Right kidney (tissue), 1 donor: Measurements from ENCODE around the gene LBX2.

Source experiments
- DNase-seq: peaks from one replicate; pipeline ENCODE4 v3.0.0-alpha.2; 2016

LBX2 gene

GRCh38 chr2:74526649-74527230 lies 27.3 kb upstream of the LBX2 start:
- no peak for DNase-seq

- DNase-seq, result no peak
Observed at GRCh38 chr2:74525717-74526648, 26.6 kb upstream of the LBX2 start, which contains the start of gene DQX1. TSS of gene DQX1 (minus strand) at chr2:74526231. CDS start at chr2:74525729, 502 bp downstream.

- no peak for DNase-seq
Observed at GRCh38 chr2:74524955-74525716, 25.7 kb upstream of the LBX2 start.

DNA sequence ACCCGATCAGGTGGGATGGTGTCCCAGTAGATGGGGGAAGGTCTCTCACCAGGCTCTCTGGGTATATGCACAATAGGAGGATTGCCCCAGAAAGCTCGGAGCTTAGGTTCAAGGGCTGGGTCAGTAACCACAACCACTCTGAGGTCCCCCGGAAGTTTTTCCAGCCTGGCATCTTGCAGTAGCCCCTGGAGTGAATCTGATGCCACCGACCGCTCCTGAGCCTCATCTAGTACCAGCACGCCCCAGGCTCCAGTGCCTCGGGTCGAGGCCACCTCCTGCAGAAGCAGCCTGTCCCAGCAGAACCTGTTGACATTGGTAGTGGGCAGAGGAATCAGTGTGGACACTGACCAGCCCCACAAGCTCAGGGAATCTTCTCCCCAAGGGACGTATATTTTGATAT lies 24.6 kb upstream of the LBX2 start:
- DNase-seq, result no peak

DNA sequence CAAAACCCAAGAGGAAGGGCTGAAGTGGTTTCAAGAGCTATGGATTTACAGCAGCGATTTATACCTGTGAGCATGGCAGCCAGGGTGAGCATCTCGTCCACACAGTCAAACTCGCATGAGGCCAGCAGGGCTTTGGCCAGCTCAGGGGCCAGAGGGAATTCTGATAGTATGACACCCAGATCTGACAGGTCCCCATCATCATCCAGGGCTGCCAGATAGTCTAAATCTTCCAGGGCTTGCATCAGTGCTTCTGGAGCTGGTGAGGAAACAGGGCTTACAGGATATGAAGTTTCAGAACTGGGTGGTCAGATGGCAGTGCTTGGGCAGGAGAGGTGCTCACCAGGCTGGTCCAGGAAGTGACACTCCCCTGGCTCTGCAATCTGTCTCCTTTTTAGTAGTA lies 23.1 kb upstream of the LBX2 start:
- no peak for DNase-seq

- DNase-seq, result no peak
Observed at GRCh38 chr2:74516650-74517049, 17.2 kb upstream of the LBX2 start.

- peak; percentile 81 for DNase-seq
Observed at GRCh38 chr2:74515981-74516633, 16.7 kb upstream of the LBX2 start.

GRCh38 chr2:74515271-74515980 lies 16.0 kb upstream of the LBX2 start:
- no peak for DNase-seq

GRCh38 chr2:74514368-74515270 lies 15.2 kb upstream of the LBX2 start, which contains the start of gene TLX2:
TSS of gene TLX2 (plus strand) at chr2:74514450. CDS start at chr2:74514807, 357 bp downstream.
- DNase-seq, result peak; percentile 70

- peak; percentile 74 for DNase-seq
Observed at GRCh38 chr2:74513605-74514367, 14.4 kb upstream of the LBX2 start.

DNA sequence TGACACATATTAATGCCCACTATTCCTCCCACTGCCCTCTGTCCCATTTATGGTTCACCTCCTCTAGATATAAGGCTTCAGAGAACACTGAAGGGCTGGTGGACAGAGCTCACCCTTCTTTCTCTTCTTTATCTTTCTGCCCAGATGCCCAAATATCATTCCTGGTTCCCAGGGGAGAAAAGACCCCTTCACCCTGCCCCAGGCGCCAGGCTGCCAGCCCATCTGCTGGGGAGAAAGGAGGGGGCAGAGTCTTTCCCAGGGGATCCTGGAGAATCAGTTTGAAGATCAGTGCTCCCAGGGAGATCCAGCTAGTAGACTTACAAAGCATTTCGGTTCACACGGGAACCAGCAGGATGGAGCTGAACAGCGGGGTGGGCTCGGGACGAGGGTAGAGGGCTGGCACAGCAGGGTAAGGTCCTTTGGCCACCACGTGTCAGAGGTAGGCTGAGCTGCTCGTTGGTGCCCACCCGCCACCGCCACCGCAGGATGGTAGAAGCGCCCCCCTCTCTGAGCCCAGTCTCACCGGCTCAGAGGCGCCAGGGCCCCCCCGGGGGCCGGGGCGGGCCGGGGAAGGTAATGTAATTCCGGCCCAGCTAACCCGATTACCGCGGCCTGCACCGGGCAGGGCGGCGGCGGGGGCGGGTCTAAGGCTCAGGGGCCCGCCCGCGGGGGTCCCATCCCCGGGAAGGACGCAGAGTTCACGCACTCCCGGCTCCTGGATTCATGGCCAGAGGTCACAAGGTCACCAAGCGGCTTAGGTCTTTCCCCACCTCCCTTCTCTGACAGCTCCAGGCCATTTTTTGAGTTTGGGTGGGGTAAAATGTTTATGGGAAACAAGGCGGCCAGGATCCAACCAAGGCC lies 13.6 kb upstream of the LBX2 start:
- DNase-seq, result no peak

GRCh38 chr2:74511104-74511989 lies 11.9 kb upstream of the LBX2 start:
- no peak for DNase-seq

GRCh38 chr2:74510272-74510671 lies 10.9 kb upstream of the LBX2 start:
- no peak for DNase-seq

GRCh38 chr2:74507926-74508520 lies 8.6 kb upstream of the LBX2 start:
- DNase-seq, result peak; percentile 87

- peak; percentile 100 for DNase-seq
Observed at GRCh38 chr2:74507145-74507925, 7.9 kb upstream of the LBX2 start, which contains the start of gene PCGF1. TSS of gene PCGF1 (minus strand) at chr2:74507695. CDS start at chr2:74507668, 27 bp downstream.
